Left ventricle myocardium inferior (tissue), 1 donor: ENCODE results near the gene PNMA3. TPM values are rescaled to one million over a fixed set of nuclear protein-coding genes. Genes with fewer than 3 reads are reported as not detected.
"Not testable (repeated sequence)": the region's sequence is repeated elsewhere in the genome, so short reads cannot be mapped to it uniquely, and the experiment has no call there.

Source experiments
- DNase-seq: peaks from one replicate; pipeline ENCODE4 v3.0.0-alpha.2; 2020
- H3K27ac ChIP-seq: fragments of 200-600 bp; replicated peaks from 2 replicates; pipeline ENCODE4 v1.8.0; 2021
- H3K27me3 ChIP-seq: fragments of 200-600 bp; 2 replicates; pipeline ENCODE4 v1.8.0; 2021; ENCODE audit warnings: low read depth
- H3K36me3 ChIP-seq: fragments of 200-600 bp; 2 replicates; pipeline ENCODE4 v1.8.0; 2021
- H3K4me1 ChIP-seq: fragments of 200-600 bp; 2 replicates; pipeline ENCODE4 v1.8.0; 2021
- H3K4me3 ChIP-seq: fragments of 200-600 bp; 2 replicates; pipeline ENCODE4 v1.8.0; 2021; ENCODE audit warnings: mild to moderate bottlenecking, moderate library complexity
- H3K9me3 ChIP-seq: fragments of 200-600 bp; replicated peaks from 2 replicates; pipeline ENCODE4 v1.8.0; 2021
- intact Hi-C: fragments of 100-400 bp; cut with micrococcal nuclease; formaldehyde crosslinking; loops from one replicate; pipeline ENCODE4 v1.11.0; 2022
- total RNA-seq: library from RNA; stranded (reverse); fragmentation: NEBNext Ultra II Directional; extraction: Animal tissue kit (Norgen Biotek cat#: 25700); gene quantifications from one replicate; pipeline ENCODE4 v1.2.1, GENCODE V29; 2021
- TF ChIP-seq, protein P1 (sequence below): fragments of 200-600 bp; IDR thresholded peaks from 2 replicates; pipeline ENCODE4 v1.8.0; 2021; ENCODE audit warnings: antibody characterized with exemption, mild to moderate bottlenecking, borderline replicate concordance
- donor health status: DM: no; HTN: yes; CAD: no; lungs with severe emphysema.

Gene PNMA3
- total RNA-seq, 1 donor from 2014 or later = 1.8 TPM

DNA sequence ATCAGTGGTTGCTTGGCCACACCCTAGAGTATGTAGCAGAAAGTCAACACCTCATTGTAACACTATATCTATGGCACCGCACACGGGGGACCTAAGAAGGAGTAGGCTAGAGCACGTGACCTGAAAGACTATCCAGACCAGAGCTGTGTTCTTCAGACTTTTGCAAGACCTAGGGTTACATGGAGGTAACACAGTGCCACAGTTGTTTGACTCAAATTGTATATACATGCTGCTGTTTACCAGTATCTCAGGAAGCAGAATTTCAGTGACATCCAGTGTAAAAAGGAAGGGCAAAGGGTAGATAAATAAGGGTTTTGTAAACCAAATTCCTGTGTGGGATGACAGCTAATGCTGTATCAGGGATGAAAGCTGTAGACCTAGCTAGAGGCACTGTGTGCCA, 46.1 kb downstream of the PNMA3 start:
- no peak for DNase-seq
- intact Hi-C loops = no loop called here
- Histone ChIP-seq H3K9me3 (no peaks in the 10 kb centered on the region), H3K4me1 (no peaks in the 10 kb centered on the region), H3K36me3 (no peaks in the 10 kb centered on the region), H3K27ac (no peak overlapping the region), H3K4me3 (no peak overlapping the region), H3K27me3 (no peaks in the 10 kb centered on the region)
- TF ChIP-seq, protein P1, sequence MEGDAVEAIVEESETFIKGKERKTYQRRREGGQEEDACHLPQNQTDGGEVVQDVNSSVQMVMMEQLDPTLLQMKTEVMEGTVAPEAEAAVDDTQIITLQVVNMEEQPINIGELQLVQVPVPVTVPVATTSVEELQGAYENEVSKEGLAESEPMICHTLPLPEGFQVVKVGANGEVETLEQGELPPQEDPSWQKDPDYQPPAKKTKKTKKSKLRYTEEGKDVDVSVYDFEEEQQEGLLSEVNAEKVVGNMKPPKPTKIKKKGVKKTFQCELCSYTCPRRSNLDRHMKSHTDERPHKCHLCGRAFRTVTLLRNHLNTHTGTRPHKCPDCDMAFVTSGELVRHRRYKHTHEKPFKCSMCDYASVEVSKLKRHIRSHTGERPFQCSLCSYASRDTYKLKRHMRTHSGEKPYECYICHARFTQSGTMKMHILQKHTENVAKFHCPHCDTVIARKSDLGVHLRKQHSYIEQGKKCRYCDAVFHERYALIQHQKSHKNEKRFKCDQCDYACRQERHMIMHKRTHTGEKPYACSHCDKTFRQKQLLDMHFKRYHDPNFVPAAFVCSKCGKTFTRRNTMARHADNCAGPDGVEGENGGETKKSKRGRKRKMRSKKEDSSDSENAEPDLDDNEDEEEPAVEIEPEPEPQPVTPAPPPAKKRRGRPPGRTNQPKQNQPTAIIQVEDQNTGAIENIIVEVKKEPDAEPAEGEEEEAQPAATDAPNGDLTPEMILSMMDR = no peak

DNA sequence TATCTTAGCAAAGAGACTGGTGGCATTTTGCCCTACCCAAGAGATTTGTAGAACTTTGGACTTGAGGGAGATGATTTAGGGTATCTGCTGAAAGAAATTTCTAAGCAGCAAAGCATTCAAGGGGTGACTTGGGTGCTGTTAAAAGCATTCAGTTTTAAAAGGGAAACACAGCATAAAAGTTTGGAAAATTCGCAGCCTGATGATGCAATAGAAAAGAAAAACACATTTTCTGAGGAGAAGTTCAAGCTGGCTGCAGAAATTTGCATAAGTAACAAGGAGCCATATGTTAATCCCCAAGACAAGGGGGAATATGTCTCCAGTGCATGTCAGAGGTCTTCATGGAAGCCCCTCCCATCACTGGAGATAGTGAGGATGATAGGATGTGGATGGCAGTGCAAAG, 48.7 kb downstream of the PNMA3 start:
- intact Hi-C loops, H3K4me1 ChIP-seq, H3K27me3 ChIP-seq, H3K4me3 ChIP-seq, DNase-seq, H3K36me3 ChIP-seq, H3K9me3 ChIP-seq, H3K27ac ChIP-seq: not testable (repeated sequence)

DNA sequence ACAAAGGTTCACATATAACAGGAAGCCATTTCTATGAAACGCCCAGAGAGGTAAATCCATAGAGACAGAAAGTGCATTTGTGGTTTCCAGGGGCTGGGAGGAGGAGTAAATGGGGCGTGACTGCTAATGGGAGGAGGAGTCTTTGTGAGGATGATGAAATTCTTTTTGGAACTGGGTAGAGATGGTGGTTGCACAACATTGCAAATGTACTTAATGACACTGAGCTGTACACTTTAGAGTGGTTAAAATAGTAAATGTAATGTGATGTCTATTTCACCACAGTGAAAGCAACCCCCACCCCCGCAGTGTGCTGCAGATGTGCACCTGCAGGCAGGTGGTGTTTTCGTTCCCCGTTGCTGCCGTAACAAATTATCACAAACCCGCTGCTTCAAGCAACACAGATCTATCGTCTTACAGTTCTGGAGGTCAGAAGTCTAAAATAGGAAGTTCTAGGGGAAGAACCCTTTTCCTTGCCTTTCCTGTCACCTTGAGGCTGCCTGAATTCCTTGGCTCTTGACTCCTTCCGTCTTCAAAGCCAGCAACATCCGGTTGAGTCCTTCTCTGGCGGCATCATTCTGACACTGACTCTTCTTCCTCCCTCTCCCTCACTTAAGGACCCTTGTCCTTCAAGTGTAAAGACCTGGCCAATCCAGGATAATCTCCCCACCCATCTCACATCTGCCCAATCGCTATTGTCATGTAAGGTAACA, 50.0 kb downstream of the PNMA3 start:
- not testable (repeated sequence) for H3K4me1 ChIP-seq

More for the DNA sequence above, 50.0 kb downstream of the PNMA3 start:
- H3K27ac ChIP-seq, H3K4me3 ChIP-seq, H3K27me3 ChIP-seq, H3K36me3 ChIP-seq, H3K9me3 ChIP-seq, DNase-seq, intact Hi-C loops: not testable (repeated sequence)

Other genes starting within 250 kb of the PNMA3 start
- 24.1 TPM for gene CETN2, start 225.7 kb upstream of the PNMA3 start, total RNA-seq
- gene NSDHL, start 225.4 kb upstream of the PNMA3 start, total RNA-seq = 11.4 TPM
- 1.6 TPM for gene ZNF185, start 158.4 kb upstream of the PNMA3 start, total RNA-seq
- not detected for gene PNMA5, start 62.4 kb upstream of the PNMA3 start, total RNA-seq
- gene PNMA6A, start 16.0 kb downstream of the PNMA3 start, total RNA-seq = 1.4 TPM
- gene MAGEA1, start 122.8 kb downstream of the PNMA3 start, total RNA-seq = not detected